HCT116 (cell line): Measurements from ENCODE around the gene C7orf33. TPM values are rescaled to one million over a fixed set of nuclear protein-coding genes. Genes with fewer than 3 reads are reported as not detected.

Source experiments
- ATAC-seq: fragments of 200-7000 bp; cut with Tn5 transposase; 2 replicates; pipeline ENCODE4 v1.9.1; 2020; ENCODE audit warnings: mild to moderate bottlenecking, moderate library complexity
- BruUV-seq: library from RNA; stranded (reverse); fragments of 400-500 nt; replicated peaks from 2 replicates; lab custom pipeline; 2021; lab: Mats Ljungman, UMichigan
- CTCF ChIA-PET: fragments of 300-600 bp; sonication (Branson Sonifier 250); formaldehyde crosslinking; loops from one replicate; lab custom pipeline; 2021; ENCODE audit warnings: antibody characterized with exemption; lab: Charles Lee
- POLR2A ChIA-PET: fragments of 300-600, 350-600 bp; sonication (Branson Sonifier 250); formaldehyde crosslinking; loops from one replicate; lab custom pipeline; 2021; ENCODE audit warnings: antibody characterized with exemption; lab: Charles Lee
- RAD21 ChIA-PET, 2 experiments: fragments of 300-600 bp; sonication (Branson Sonifier 250); formaldehyde crosslinking; loops; one replicate each; lab custom pipeline; 2023; ENCODE audit warnings: low total read pairs in 2 of 2; ENCODE audit not compliant: uncharacterized antibody in 2 of 2, unreplicated experiment in 2 of 2, low non-redundant PET in 1 of 2; lab: Charles Lee
- DNase-seq: peaks from one replicate; pipeline ENCODE4 v3.0.0-alpha.2; 2010; ENCODE audit warnings: low read depth, low spot score
- H2AFZ ChIP-seq: fragments of 200-600 bp; shearing (Covaris generic), sonication (generic); 2 replicates; pipeline ENCODE4 v1.6.1; 2017; ENCODE audit warnings: low read depth, mixed run types, mixed read lengths, antibody characterized with exemption, low read length; ENCODE audit not compliant: poor library complexity, severe bottlenecking
- H3K27ac ChIP-seq: 2 replicates; pipeline ENCODE4 v1.5.1; 2012; ENCODE audit warnings: low read depth, low read length
- H3K27me3 ChIP-seq: fragments of 200-600 bp; sonication (generic); 2 replicates; pipeline ENCODE4 v1.6.1; 2016; ENCODE audit warnings: mixed run types, low read length, mixed read lengths; ENCODE audit not compliant: insufficient read depth
- H3K36me3 ChIP-seq, 2 experiments: fragments of 200-500 bp in 1 of 2; fragments of 200-600 bp in 1 of 2; sonication (Bioruptor generic) in 1 of 2; sonication (generic) in 1 of 2; 2 replicates each; pipeline versions ENCODE4 v1.5.1 to v1.6.1; 2014 to 2016; ENCODE audit warnings: low read length in 2 of 2, inconsistent platforms in 1 of 2, mixed read lengths in 1 of 2, mixed run types in 1 of 2; ENCODE audit not compliant: insufficient read depth in 2 of 2, control insufficient read depth in 1 of 2
- H3K4me1 ChIP-seq, 2 experiments: fragments of 200-600 bp in 1 of 2; sonication (generic) in 1 of 2; 2 replicates each; pipeline versions ENCODE4 v1.5.1 to v1.6.1; 2012 to 2017; ENCODE audit warnings: low read length in 2 of 2, inconsistent platforms in 1 of 2, mild to moderate bottlenecking in 1 of 2, mixed read lengths in 1 of 2, mixed run types in 1 of 2, moderate library complexity in 1 of 2; ENCODE audit not compliant: insufficient read depth in 2 of 2, control insufficient read depth in 1 of 2
- H3K4me2 ChIP-seq: fragments of 200-600 bp; sonication (generic); 2 replicates; pipeline ENCODE4 v1.6.1; 2017; ENCODE audit warnings: mixed run types, low read length, mixed read lengths
- H3K4me3 ChIP-seq, 2 experiments: fragments of 200-600 bp in 1 of 2; sonication (generic) in 1 of 2; replicated peaks in 1 of 2; 2 replicates each; pipeline ENCODE4 v1.5.1; 2011 to 2016; ENCODE audit warnings: low read length in 2 of 2, control low read depth in 1 of 2, low read depth in 1 of 2, mild to moderate bottlenecking in 1 of 2, mixed read lengths in 1 of 2, mixed run types in 1 of 2
- H3K79me2 ChIP-seq: fragments of 200-600 bp; sonication (generic); 2 replicates; pipeline ENCODE4 v1.6.1; 2017; ENCODE audit warnings: mild to moderate bottlenecking, mixed run types, low read length, moderate library complexity, mixed read lengths; ENCODE audit not compliant: insufficient read depth
- H3K9ac ChIP-seq: fragments of 200-600 bp; sonication (generic); 2 replicates; pipeline ENCODE4 v1.6.1; 2016; ENCODE audit warnings: low read length, mixed read lengths
- H3K9me2 ChIP-seq: fragments of 200-600 bp; sonication (generic), shearing (Covaris generic); 2 replicates; pipeline ENCODE4 v1.6.1; 2017; ENCODE audit warnings: mixed run types, mild to moderate bottlenecking, moderate library complexity; ENCODE audit not compliant: insufficient read depth
- H3K9me3 ChIP-seq, 2 experiments: fragments of 200-500 bp in 1 of 2; fragments of 200-600 bp in 1 of 2; sonication (Bioruptor generic) in 1 of 2; sonication (generic) in 1 of 2; 2 replicates each; pipeline ENCODE4 v1.6.1; 2014 to 2017; ENCODE audit warnings: low read length in 2 of 2, mixed read lengths in 2 of 2, inconsistent platforms in 1 of 2, low read depth in 1 of 2, mild to moderate bottlenecking in 1 of 2, mixed run types in 1 of 2, moderate library complexity in 1 of 2; ENCODE audit not compliant: control insufficient read depth in 1 of 2, insufficient read depth in 1 of 2
- H4K20me1 ChIP-seq: fragments of 200-600 bp; sonication (generic), shearing (Covaris generic); 2 replicates; pipeline ENCODE4 v1.6.1; 2017; ENCODE audit warnings: mixed run types, mild to moderate bottlenecking, moderate library complexity; ENCODE audit not compliant: insufficient read depth
- ATF3 ChIP-seq: IDR thresholded peaks from 2 replicates; pipeline ENCODE4 v1.6.1; 2012
- CBX3 ChIP-seq: IDR thresholded peaks from 2 replicates; pipeline ENCODE4 v1.6.1; 2012; ENCODE audit warnings: low read depth
- CEBPB ChIP-seq: IDR thresholded peaks from 2 replicates; pipeline ENCODE4 v1.6.1; 2012; ENCODE audit warnings: low read depth
- EGR1 ChIP-seq: IDR thresholded peaks from 2 replicates; pipeline ENCODE4 v1.6.1; 2012; ENCODE audit warnings: low read depth
- FOSL1 ChIP-seq: IDR thresholded peaks from 2 replicates; pipeline ENCODE4 v1.6.1; 2012; ENCODE audit warnings: low read depth
- JUND ChIP-seq: IDR thresholded peaks from 2 replicates; pipeline ENCODE4 v1.6.1; 2012
- POLR2AphosphoS5 ChIP-seq: IDR thresholded peaks from 2 replicates; pipeline ENCODE4 v1.6.1; 2011; ENCODE audit warnings: mild to moderate bottlenecking, low read depth, low read length, moderate library complexity
- RAD21 ChIP-seq: IDR thresholded peaks from 2 replicates; pipeline ENCODE4 v1.6.1; 2012; ENCODE audit warnings: low read depth, mild to moderate bottlenecking
- REST ChIP-seq: IDR thresholded peaks from 2 replicates; pipeline ENCODE4 v1.6.1; 2012; ENCODE audit warnings: low read depth
- SIN3A ChIP-seq: IDR thresholded peaks from 2 replicates; pipeline ENCODE4 v1.6.1; 2012; ENCODE audit warnings: low read depth
- SRF ChIP-seq: IDR thresholded peaks from 2 replicates; pipeline ENCODE4 v1.6.1; 2012; ENCODE audit warnings: low read depth
- YY1 ChIP-seq: IDR thresholded peaks from 2 replicates; pipeline ENCODE4 v1.6.1; 2011; ENCODE audit warnings: low read length, low read depth, moderate library complexity, mild to moderate bottlenecking; ENCODE audit not compliant: insufficient replicate concordance; ENCODE audit errors: extremely low read depth
- ZFX ChIP-seq: fragments of 450-650 bp; IDR thresholded peaks from 2 replicates; pipeline ENCODE4 v1.6.1; 2017
- intact Hi-C: fragments of 100-400 bp; cut with micrococcal nuclease; formaldehyde crosslinking; loops from 2 replicates; pipeline ENCODE4 v1.10.0; 2022
- total RNA-seq: library from RNA; stranded (reverse); gene quantifications from one replicate; pipeline ENCODE4 v1.2.1, GENCODE V29; 2021; ENCODE audit not compliant: unreplicated experiment
- TF ChIP-seq, protein P1 (sequence below), 3 experiments: fragments of 200-600 bp in 1 of 3; sonication (generic) in 1 of 3; IDR thresholded peaks in 2 of 3; conservative IDR thresholded peaks in 1 of 3; 2 replicates each; pipeline ENCODE4 v1.5.1; 2012 to 2017; ENCODE audit warnings: low read depth in 2 of 3, low read length in 2 of 3, antibody characterized with exemption in 1 of 3, borderline replicate concordance in 1 of 3, control low read depth in 1 of 3, mild to moderate bottlenecking in 1 of 3, mixed read lengths in 1 of 3, mixed run types in 1 of 3, moderate library complexity in 1 of 3; ENCODE audit not compliant: insufficient read depth in 1 of 3

C7orf33 gene
- total RNA-seq, 1 experiment from 2014 or later: not detected

DNA sequence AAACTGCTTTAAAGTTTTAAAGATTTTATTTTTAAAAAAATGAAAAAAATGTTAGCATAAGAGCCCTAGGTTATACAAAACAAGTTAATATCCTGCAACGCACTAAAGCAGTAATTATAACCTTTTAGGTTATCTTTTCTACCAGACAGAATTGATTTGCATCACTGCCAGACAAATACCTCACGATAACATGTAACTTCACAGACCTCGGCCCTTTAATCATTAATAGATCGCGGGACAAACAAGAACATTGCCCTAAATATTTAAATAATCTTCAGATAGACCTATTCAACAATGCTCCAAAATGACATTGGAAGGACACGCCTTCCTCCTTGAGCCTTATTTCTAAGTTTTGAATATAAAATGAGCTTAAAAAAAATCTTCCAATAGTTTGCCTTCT lies 23.8 kb upstream of the C7orf33 start (continued):
- TF ChIP-seq REST: no peak
- no peak for TF ChIP-seq SIN3A

- Histone ChIP-seq H4K20me1 (no peaks in the 10 kb centered on the region), H3K79me2 (no peaks in the 10 kb centered on the region), H3K4me1 (peaks cover 0 to 13% of the 10 kb centered on the region in 2 experiments; a peak in 2 of 4 replicates), H3K4me2 (no peak overlapping the region), H3K9ac (no peak overlapping the region), H3K36me3 (no peaks in the 10 kb centered on the region), H3K27ac (no peak overlapping the region), H3K4me3 (no peak overlapping the region), H3K27me3 (no peaks in the 10 kb centered on the region), H2AFZ (no peak overlapping the region), H3K9me2 (no peaks in the 10 kb centered on the region), H3K9me3 (no peaks in the 10 kb centered on the region)
- BruUV-seq: no TSS peak
- CTCF ChIA-PET: no interaction called here
- DNase-seq (no peak), ATAC-seq (no peak)
- RAD21 ChIA-PET: no interaction called here
- TF ChIP-seq ZFX: no peak
- no peak for TF ChIP-seq FOSL1
- TF ChIP-seq EGR1: no peak
- no peak for TF ChIP-seq JUND
- no peak for TF ChIP-seq CBX3
- TF ChIP-seq RAD21: no peak
- no peak for TF ChIP-seq CEBPB
- TF ChIP-seq ATF3: no peak
- TF ChIP-seq YY1: no peak
- TF ChIP-seq POLR2AphosphoS5: no peak
- TF ChIP-seq, protein P1, sequence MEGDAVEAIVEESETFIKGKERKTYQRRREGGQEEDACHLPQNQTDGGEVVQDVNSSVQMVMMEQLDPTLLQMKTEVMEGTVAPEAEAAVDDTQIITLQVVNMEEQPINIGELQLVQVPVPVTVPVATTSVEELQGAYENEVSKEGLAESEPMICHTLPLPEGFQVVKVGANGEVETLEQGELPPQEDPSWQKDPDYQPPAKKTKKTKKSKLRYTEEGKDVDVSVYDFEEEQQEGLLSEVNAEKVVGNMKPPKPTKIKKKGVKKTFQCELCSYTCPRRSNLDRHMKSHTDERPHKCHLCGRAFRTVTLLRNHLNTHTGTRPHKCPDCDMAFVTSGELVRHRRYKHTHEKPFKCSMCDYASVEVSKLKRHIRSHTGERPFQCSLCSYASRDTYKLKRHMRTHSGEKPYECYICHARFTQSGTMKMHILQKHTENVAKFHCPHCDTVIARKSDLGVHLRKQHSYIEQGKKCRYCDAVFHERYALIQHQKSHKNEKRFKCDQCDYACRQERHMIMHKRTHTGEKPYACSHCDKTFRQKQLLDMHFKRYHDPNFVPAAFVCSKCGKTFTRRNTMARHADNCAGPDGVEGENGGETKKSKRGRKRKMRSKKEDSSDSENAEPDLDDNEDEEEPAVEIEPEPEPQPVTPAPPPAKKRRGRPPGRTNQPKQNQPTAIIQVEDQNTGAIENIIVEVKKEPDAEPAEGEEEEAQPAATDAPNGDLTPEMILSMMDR (IDR thresholded peaks at IDR 0.05 in 2 of 3, conservative IDR thresholded peaks at IDR 0.05 in 1 of 3; ENCODE audit: borderline replicate concordance in 1 of 3, insufficient read depth in 1 of 3, low read depth in 2 of 3, low read length in 2 of 3): no peak
- no peak for TF ChIP-seq SRF
- POLR2A ChIA-PET: interaction anchor here (1.4 kb wide), 1 partner anchor 11 kb away, joined by 4 read pairs; no protein-coding TSS in a partner anchor
- intact Hi-C loops: no loop called here
Measured at GRCh38 chr7:148567524-148567923, 23.0 kb upstream of the C7orf33 start.
